Thyroid gland (tissue), 4 donors: ENCODE data around the gene CITED1.

ENCODE experiments used
- CTCF ChIP-seq, 6 experiments: fragments of 200-600 bp in 3 of 6; fragments of 450-650 bp in 3 of 6; sonication (generic) in 3 of 6; IDR thresholded peaks; one replicate each; pipeline ENCODE4 v1.5.1; 2016 to 2019; ENCODE audit warnings: antibody characterized with exemption in 6 of 6, mild to moderate bottlenecking in 2 of 6, inconsistent platforms in 1 of 6, moderate library complexity in 1 of 6
- POLR2A ChIP-seq, 2 donors: fragments of 450-650 bp; IDR thresholded peaks; one replicate each; pipeline ENCODE4 v1.6.1; 2017; ENCODE audit warnings: antibody characterized with exemption in 2 of 2, mild to moderate bottlenecking in 2 of 2, moderate library complexity in 1 of 2

GRCh38 chrX:72317139-72317538 is 11.4 kb upstream of the CITED1 start:
- TF ChIP-seq POLR2A (IDR thresholded peaks at IDR 0.05) (no peak), CTCF (IDR thresholded peaks at IDR 0.05) (no peak)
